ENCODE measurements around the gene NCOA1.

The NCOA1 gene

GRCh38 chr2:24611631-24612030 lies 120.6 kb downstream of the NCOA1 start:
- H2AFZ ChIP-seq (ENCODE audit: insufficient read depth, low read length, poor library complexity): no peak overlapping the region
- H3K14ac ChIP-seq (ENCODE audit: low read length): no peak overlapping the region
- no peak overlapping the region for H2BK5ac ChIP-seq (ENCODE audit: low read depth, low read length, poor library complexity)
- no peak for DNase-seq
- H4K8ac ChIP-seq (ENCODE audit: low read depth, low read length): no peak overlapping the region
- no peak overlapping the region for H3K23ac ChIP-seq (ENCODE audit: low read length)
- H3K9me3 ChIP-seq (ENCODE audit: insufficient read depth, low read depth, low read length): no peaks in the 10 kb centered on the region
- WGBS (ENCODE audit: extremely low coverage, insufficient coverage, insufficient read length): no CpG with 5 or more reads among the region's 3 CpGs
- no peak overlapping the region for H2BK120ac ChIP-seq (ENCODE audit: insufficient read depth, low read length, poor library complexity)
- no peak overlapping the region for H3K4me3 ChIP-seq (ENCODE audit: low read depth, low read length)
- no peak overlapping the region for H2BK12ac ChIP-seq (ENCODE audit: low read length)
- no peak overlapping the region for H4K91ac ChIP-seq (ENCODE audit: low read depth, low read length)
- no peak overlapping the region for H2AK5ac ChIP-seq (ENCODE audit: low read length)
- H4K12ac ChIP-seq (ENCODE audit: low read depth, low read length): no peak overlapping the region
- H3K79me1 ChIP-seq (ENCODE audit: low read length): no peaks in the 10 kb centered on the region
- H3K27ac ChIP-seq (ENCODE audit: low read depth, low read length): no peak overlapping the region
- no peaks in the 10 kb centered on the region for H3K36me3 ChIP-seq (ENCODE audit: control insufficient read depth in 1 of 2, insufficient read depth in 2 of 2, low read length in 2 of 2)
- no peak overlapping the region for H3K9ac ChIP-seq (ENCODE audit: low read length)
- H3K27me3 ChIP-seq (ENCODE audit: insufficient read depth, low read length): no peaks in the 10 kb centered on the region
- H3K18ac ChIP-seq (ENCODE audit: low read length): no peak overlapping the region
- H3K4me1 ChIP-seq (ENCODE audit: control insufficient read depth in 1 of 2, insufficient read depth in 2 of 2, low read length in 2 of 2): peaks cover 0 to 4% of the 10 kb centered on the region in 2 experiments
- H3K4ac ChIP-seq (ENCODE audit: low read depth, low read length): no peak overlapping the region
- no peaks in the 10 kb centered on the region for H3K79me2 ChIP-seq (ENCODE audit: control insufficient read depth, insufficient read depth, low read length, poor library complexity)
- H3K4me2 ChIP-seq (ENCODE audit: low read length): no peak overlapping the region

- H3K36me3 ChIP-seq (ENCODE audit: control insufficient read depth in 1 of 2, insufficient read depth in 2 of 2, low read length in 2 of 2): no peaks in the 10 kb centered on the region
- H3K18ac ChIP-seq (ENCODE audit: low read length): no peak overlapping the region
- no peak overlapping the region for H3K4me2 ChIP-seq (ENCODE audit: low read length)
- no peak overlapping the region for H2BK12ac ChIP-seq (ENCODE audit: low read length)
- H4K12ac ChIP-seq (ENCODE audit: low read depth, low read length): no peak overlapping the region
- H4K91ac ChIP-seq (ENCODE audit: low read depth, low read length): no peak overlapping the region
- WGBS (ENCODE audit: extremely low coverage, insufficient coverage, insufficient read length): no CpG with 5 or more reads among the region's 6 CpGs
- no peaks in the 10 kb centered on the region for H3K79me1 ChIP-seq (ENCODE audit: low read length)
- H3K9ac ChIP-seq (ENCODE audit: low read length): no peak overlapping the region
- H3K27me3 ChIP-seq (ENCODE audit: insufficient read depth, low read length): no peaks in the 10 kb centered on the region
- no peak overlapping the region for H3K4me3 ChIP-seq (ENCODE audit: low read depth, low read length)
- H3K4me1 ChIP-seq (ENCODE audit: control insufficient read depth in 1 of 2, insufficient read depth in 2 of 2, low read length in 2 of 2): peaks cover 0 to 4% of the 10 kb centered on the region in 2 experiments
- no peak overlapping the region for H2BK5ac ChIP-seq (ENCODE audit: low read depth, low read length, poor library complexity)
- H3K27ac ChIP-seq (ENCODE audit: low read depth, low read length): no peak overlapping the region
- H3K9me3 ChIP-seq (ENCODE audit: insufficient read depth, low read depth, low read length): no peaks in the 10 kb centered on the region
- H3K14ac ChIP-seq (ENCODE audit: low read length): no peak overlapping the region
- H3K4ac ChIP-seq (ENCODE audit: low read depth, low read length): no peak overlapping the region
- H3K23ac ChIP-seq (ENCODE audit: low read length): peak overlapping the region; percentile 68
- no peak overlapping the region for H2AK5ac ChIP-seq (ENCODE audit: low read length)
- H2BK120ac ChIP-seq (ENCODE audit: insufficient read depth, low read length, poor library complexity): no peak overlapping the region
- H2AFZ ChIP-seq (ENCODE audit: insufficient read depth, low read length, poor library complexity): no peak overlapping the region
- no peak overlapping the region for H4K8ac ChIP-seq (ENCODE audit: low read depth, low read length)
- no peaks in the 10 kb centered on the region for H3K79me2 ChIP-seq (ENCODE audit: control insufficient read depth, insufficient read depth, low read length, poor library complexity)
- peak; percentile 66 to 78 for DNase-seq
Measured at GRCh38 chr2:24613154-24613814, 122.2 kb downstream of the NCOA1 start.

GRCh38 chr2:24616616-24617015 lies 125.6 kb downstream of the NCOA1 start:
- no peaks in the 10 kb centered on the region for H3K79me1 ChIP-seq (ENCODE audit: low read length)
- H3K23ac ChIP-seq (ENCODE audit: low read length): no peak overlapping the region
- H3K14ac ChIP-seq (ENCODE audit: low read length): no peak overlapping the region
- H4K12ac ChIP-seq (ENCODE audit: low read depth, low read length): no peak overlapping the region
- H3K9ac ChIP-seq (ENCODE audit: low read length): no peak overlapping the region
- H2BK5ac ChIP-seq (ENCODE audit: low read depth, low read length, poor library complexity): no peak overlapping the region
- H3K18ac ChIP-seq (ENCODE audit: low read length): no peak overlapping the region
- no peak overlapping the region for H3K4me3 ChIP-seq (ENCODE audit: low read depth, low read length)
- no peaks in the 10 kb centered on the region for H3K9me3 ChIP-seq (ENCODE audit: insufficient read depth, low read depth, low read length)
- H3K4me2 ChIP-seq (ENCODE audit: low read length): no peak overlapping the region
- no peak overlapping the region for H3K27ac ChIP-seq (ENCODE audit: low read depth, low read length)
- no peak for DNase-seq
- H3K4ac ChIP-seq (ENCODE audit: low read depth, low read length): no peak overlapping the region
- 100% methylated on average over 2 of the region's 2 CpGs for WGBS (ENCODE audit: extremely low coverage, insufficient coverage, insufficient read length)
- no peak overlapping the region for H2BK12ac ChIP-seq (ENCODE audit: low read length)
- peaks cover 0 to 4% of the 10 kb centered on the region in 2 experiments for H3K4me1 ChIP-seq (ENCODE audit: control insufficient read depth in 1 of 2, insufficient read depth in 2 of 2, low read length in 2 of 2)
- H3K79me2 ChIP-seq (ENCODE audit: control insufficient read depth, insufficient read depth, low read length, poor library complexity): no peaks in the 10 kb centered on the region
- no peak overlapping the region for H2AFZ ChIP-seq (ENCODE audit: insufficient read depth, low read length, poor library complexity)
- H4K8ac ChIP-seq (ENCODE audit: low read depth, low read length): no peak overlapping the region
- H2AK5ac ChIP-seq (ENCODE audit: low read length): no peak overlapping the region
- no peak overlapping the region for H4K91ac ChIP-seq (ENCODE audit: low read depth, low read length)
- no peak overlapping the region for H2BK120ac ChIP-seq (ENCODE audit: insufficient read depth, low read length, poor library complexity)
- H3K27me3 ChIP-seq (ENCODE audit: insufficient read depth, low read length): no peaks in the 10 kb centered on the region
- no peaks in the 10 kb centered on the region for H3K36me3 ChIP-seq (ENCODE audit: control insufficient read depth in 1 of 2, insufficient read depth in 2 of 2, low read length in 2 of 2)

- Histone ChIP-seq H2BK120ac (ENCODE audit: insufficient read depth, low read length, poor library complexity) (no peak overlapping the region), H2BK12ac (ENCODE audit: low read length) (no peak overlapping the region), H3K9ac (ENCODE audit: low read length) (no peak overlapping the region), H3K4me3 (ENCODE audit: low read depth, low read length) (no peak overlapping the region), H3K79me1 (ENCODE audit: low read length) (no peaks in the 10 kb centered on the region), H3K79me2 (ENCODE audit: control insufficient read depth, insufficient read depth, low read length, poor library complexity) (no peaks in the 10 kb centered on the region), H3K18ac (ENCODE audit: low read length) (no peak overlapping the region), H4K91ac (ENCODE audit: low read depth, low read length) (no peak overlapping the region), H4K8ac (ENCODE audit: low read depth, low read length) (no peak overlapping the region), H3K27me3 (ENCODE audit: insufficient read depth, low read length) (no peaks in the 10 kb centered on the region), H3K36me3 (ENCODE audit: control insufficient read depth in 1 of 2, insufficient read depth in 2 of 2, low read length in 2 of 2) (no peaks in the 10 kb centered on the region), H4K12ac (ENCODE audit: low read depth, low read length) (no peak overlapping the region), H2AFZ (ENCODE audit: insufficient read depth, low read length, poor library complexity) (no peak overlapping the region), H3K27ac (ENCODE audit: low read depth, low read length) (no peak overlapping the region), H3K4me1 (ENCODE audit: control insufficient read depth in 1 of 2, insufficient read depth in 2 of 2, low read length in 2 of 2) (peaks cover 0 to 4% of the 10 kb centered on the region in 2 experiments), H3K9me3 (ENCODE audit: insufficient read depth, low read depth, low read length) (no peaks in the 10 kb centered on the region), H3K14ac (ENCODE audit: low read length) (no peak overlapping the region), H3K4me2 (ENCODE audit: low read length) (no peak overlapping the region), H3K4ac (ENCODE audit: low read depth, low read length) (no peak overlapping the region), H2AK5ac (ENCODE audit: low read length) (no peak overlapping the region), H2BK5ac (ENCODE audit: low read depth, low read length, poor library complexity) (no peak overlapping the region), H3K23ac (ENCODE audit: low read length) (no peak overlapping the region)
- no CpG with 5 or more reads among the region's 2 CpGs for WGBS (ENCODE audit: extremely low coverage, insufficient coverage, insufficient read length)
- no peak for DNase-seq
Measured at GRCh38 chr2:24617424-24617823, 126.4 kb downstream of the NCOA1 start.
